Activated T-helper 1 cell treated with Interleukin-2 at 50 U/mL for 16 hours (primary cell): ENCODE results near the gene ANO6.
"Not testable (repeated sequence)": the region's sequence is repeated elsewhere in the genome, so short reads cannot be mapped to it uniquely, and the experiment has no call there.

Experiments
- DNase-seq: peaks from one replicate; pipeline ENCODE4 v3.0.0-alpha.2; 2020; ENCODE audit warnings: low read depth

Gene ANO6

DNA sequence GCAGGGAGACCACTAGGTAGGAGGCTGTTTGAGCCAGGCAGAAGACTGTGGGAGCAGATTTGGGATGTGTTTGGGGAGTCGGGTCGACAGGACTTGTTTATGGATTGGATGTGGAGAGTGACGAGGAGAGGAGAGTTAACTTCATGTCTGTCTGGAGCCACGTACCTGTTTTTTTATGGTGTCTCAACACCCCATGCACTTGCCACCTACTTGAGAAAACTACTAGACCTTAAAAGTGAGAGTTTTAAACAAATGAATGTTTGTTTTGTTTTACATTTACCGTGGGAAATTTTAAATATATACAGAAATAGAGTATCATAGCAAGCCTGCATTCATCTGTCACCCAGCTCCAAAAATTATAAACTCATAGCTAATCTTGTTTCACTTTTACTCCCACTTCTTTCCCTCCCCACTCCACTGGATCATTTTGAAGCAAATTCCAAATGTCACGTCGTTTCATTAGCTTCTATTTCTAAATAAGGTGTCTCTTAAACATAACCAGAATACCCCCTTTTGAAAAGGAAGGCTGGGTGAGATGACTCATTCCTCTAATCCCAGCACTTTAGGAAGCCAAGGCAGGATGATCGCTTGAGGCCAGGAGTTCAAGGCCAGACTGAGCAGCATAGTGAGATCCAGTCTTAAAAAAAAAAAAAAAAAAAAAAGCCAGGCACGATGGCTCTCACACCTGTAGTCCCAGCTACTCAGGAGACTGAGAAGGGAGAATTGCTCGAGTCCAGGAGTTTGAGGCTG, 136.2 kb downstream of the ANO6 start:
- no peak for DNase-seq

DNA sequence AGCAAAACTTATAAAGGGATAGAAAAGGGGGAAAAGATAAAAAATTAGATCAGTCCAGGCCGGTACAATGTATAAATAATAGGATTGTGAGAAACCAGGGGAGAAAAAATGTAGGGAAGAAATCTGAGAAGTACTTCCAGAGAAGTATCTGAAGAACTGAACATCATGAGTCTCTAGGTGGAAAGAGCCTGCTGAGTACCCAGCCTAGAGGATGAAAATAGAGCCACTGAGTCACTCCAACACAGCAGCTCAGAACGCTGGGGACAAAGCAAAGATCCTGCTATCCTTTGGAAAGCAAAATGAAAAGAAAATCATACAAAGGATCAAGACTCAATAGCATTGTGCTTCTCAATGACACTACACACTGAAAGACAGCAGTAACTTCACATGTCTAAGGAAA, 138.0 kb downstream of the ANO6 start:
- DNase-seq, result no peak

- DNase-seq, result no peak
Measured at GRCh38 chr12:45354399-45354798, 138.5 kb downstream of the ANO6 start.

GRCh38 chr12:45355730-45356129, 139.8 kb downstream of the ANO6 start:
- DNase-seq, result no peak

GRCh38 chr12:45356822-45357538, 141.1 kb downstream of the ANO6 start:
- no peak for DNase-seq

DNA sequence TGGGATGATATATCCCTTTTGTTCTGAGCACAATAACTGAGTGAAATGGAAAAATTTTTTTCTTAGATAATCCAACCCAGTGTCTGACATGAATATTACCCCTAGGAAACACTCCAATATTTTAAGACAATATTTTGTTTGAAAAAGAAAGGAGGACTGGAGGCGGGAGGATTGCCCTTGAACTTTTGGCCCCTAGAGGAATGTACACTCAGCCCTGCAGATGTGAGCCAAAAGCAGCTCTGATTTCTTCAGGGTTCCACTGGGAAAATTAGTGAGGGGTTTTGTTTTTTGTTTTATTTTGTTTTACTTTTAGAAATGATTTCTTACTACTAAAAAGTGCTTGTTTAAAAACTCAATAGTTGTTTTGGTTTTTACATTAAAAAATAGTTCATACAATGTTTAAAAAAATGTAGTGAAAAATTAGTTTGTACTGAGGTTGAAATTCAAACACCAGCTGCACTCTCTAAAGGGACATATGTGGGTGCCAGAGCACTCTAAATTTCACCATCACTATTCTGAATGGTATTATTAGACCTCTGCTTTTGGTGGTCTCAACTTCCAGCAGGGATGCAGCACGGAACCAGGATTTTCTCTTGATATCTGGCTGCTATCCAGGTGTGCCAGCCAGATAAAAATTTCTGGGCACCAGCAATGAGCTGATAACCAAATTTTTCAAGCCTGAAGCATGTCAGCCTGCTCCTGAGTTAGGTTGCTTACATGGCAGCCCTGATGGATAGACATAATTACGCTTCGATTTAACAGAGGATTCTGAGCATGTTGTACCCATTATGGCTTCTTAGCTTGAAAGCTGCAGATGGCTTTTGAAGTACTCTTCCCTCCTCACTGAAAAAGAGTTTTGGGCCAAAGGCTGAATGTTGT, 141.9 kb downstream of the ANO6 start:
- DNase-seq, result no peak

DNA sequence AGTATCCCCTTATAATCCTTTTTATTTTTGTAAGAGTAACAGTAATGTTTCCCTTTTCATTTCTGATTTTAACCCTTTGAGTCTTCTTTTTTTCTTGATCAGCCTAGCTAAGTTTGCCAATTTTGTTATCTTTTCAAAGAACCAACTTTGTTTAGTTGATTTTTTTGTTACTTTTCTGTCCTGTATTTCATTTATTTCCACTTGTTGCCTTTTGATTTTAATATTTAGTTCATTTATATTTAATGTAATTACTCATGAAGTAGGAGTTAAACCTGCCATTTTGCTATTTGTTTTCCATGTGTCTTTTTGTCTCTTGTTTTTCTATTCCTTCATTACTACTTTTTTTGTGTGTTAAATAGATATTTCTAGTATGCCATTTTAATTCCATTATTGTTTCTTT, 146.4 kb downstream of the ANO6 start:
- DNase-seq, result no peak

DNA sequence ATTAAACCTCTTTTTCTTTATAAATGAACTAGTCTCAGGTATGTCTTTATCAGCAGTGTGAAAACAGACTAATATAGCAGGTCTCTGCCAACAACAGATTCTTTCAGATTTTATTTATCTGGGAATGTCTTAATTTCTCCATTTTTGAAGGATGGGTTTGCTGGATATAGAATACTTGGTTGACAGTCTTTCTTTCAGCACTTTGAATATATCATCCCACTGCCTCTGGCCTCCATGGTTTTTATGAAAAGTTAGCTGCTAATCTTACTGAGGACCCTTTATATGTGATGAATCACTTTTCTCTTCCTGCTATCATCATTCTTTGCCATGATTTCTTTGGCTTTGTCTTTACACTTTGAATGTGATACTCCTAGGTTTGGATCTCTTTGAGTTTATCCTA, 148.0 kb downstream of the ANO6 start:
- DNase-seq, result no peak

DNA sequence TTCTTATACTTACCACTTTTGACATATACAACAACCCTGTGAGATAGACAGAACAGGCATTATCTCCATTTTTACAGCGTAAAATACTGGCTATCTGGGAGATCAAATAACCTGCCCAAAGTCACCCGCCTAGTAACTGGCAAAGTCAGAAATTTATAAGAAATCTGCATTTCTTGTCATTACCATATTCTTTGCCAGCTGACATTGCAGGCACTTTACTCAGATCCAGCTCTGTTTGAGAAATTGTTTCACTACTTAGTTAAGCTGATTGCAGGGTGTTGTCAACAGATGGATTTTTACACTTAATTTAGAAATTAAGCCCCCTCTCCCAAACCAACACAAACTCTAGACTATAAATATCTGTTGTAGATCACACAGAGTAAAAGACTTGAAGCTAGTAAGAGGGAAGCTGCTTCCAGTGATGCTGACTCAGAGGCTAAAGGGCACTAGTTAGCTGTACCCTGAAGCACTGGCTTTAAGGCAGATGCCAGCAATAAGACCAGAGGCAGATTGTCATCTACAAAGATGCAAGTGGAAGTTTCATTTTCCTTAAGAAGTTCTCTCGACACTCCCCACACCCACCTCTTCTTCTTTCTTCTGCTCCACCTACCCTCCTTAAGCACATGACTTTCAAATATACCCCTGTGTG, 153.1 kb downstream of the ANO6 start:
- DNase-seq, result no peak

DNA sequence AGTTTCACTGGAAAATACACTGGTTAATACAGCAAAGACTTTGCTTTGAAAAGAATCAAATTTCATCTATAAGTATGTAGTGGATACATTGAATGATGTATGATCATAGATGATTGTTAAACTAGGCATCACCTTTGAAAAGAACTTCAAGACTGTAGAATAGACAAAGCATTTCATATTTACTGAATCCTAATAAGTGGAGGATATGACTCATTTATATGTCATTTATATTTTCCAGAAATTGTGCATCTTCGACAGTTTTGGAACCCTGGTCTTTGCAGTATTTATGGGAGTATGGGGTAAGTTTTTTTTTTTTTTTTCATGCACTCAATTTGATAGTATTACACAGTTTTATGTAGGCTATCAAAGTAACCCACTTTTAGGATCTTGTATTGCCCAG, 161.9 kb downstream of the ANO6 start:
- DNase-seq, result no peak

GRCh38 chr12:45379261-45379660, 163.4 kb downstream of the ANO6 start:
- DNase-seq, result no peak

DNA sequence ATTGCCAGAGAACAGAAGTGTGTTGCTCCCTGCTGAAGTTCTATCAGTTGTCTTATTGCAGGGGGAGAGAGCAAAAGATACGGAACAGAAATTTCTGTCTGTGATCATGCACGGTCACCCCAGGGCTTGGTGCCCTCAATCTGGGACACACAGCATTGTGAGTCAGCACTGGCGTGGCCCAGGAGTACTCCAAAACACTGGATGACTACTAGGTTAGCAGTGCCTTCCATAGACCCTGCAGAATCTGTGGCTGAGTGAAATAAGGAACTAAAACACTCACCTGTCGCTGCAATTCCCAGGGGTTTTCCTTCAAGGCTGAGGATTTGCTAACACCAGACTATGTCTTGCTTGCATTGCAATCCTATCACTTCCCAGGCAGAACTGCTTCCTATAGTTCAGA, 165.5 kb downstream of the ANO6 start:
- DNase-seq, result no peak

DNA sequence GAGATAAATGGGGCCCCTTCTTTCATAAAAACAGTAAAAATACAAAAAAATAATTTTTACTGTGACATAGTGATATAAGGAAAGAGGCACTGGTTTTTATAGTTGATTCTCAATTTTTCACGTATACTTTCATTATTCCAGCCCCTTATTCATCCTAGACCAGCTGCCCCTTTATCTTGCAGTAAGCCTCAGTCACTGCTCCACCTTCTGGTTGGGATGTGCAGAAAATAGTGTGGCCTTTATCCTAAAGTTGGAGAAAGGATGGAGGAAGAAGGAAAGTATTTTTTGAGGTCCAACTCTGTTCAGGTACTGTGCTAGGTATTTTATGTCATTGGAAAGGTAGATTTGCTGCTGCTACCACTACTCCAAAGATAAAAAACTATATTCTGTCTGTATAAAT, 172.7 kb downstream of the ANO6 start:
- DNase-seq, result no peak

DNA sequence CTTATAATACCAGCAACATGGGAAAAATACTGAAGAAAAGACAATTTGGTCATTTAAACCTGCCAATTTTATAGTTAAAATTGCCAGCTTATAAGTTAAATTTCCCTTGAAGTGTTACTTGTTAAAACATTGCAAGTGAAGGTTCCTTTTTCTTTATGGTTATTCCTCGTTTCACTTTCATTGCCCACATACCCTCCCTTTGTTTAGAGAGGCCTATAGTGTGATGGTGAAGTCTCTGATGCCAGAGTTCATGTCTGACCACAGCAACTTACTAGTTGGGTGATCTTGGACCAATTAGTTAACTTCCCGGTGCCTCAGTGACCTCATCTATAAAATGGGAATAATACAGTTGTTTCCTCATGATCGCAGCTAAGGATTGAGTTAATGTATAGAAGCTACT, 173.5 kb downstream of the ANO6 start:
- no peak for DNase-seq

DNA sequence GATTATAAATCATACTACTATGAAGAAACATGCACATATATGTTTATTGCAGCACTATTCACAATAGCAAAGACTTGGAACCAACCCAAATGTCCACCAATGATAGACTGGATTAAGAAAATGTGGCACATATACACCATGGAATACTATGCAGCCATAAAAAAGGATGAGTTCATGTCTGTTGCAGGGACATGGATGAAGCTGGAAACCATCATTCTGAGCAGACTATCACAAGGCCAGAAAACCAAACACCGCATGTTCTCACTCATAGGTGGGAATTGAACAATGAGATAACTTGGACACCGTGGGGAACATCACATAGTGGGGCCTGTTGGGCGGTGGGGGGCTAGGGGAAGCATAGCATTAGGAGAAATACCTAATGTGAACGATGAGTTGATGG, 181.6 kb downstream of the ANO6 start:
- DNase-seq, result not testable (repeated sequence)

DNA sequence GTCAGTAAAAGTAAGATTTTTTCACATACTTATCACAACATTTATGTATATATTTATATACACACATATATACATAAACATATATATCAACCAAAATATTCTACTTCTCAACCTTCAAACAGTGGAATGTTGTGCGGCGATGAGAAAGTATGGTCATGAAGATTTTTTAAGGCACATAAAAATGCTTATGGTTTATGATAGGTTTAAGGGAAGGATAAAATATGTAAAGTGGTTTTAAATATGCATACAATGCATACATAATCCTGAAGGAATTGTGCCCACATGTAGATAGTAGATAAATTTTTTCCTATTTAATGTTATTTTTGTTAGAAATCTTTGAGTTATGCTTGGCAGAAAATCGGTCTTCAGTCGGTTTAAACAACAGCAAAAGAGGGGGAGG, 182.7 kb downstream of the ANO6 start:
- DNase-seq, result no peak

DNA sequence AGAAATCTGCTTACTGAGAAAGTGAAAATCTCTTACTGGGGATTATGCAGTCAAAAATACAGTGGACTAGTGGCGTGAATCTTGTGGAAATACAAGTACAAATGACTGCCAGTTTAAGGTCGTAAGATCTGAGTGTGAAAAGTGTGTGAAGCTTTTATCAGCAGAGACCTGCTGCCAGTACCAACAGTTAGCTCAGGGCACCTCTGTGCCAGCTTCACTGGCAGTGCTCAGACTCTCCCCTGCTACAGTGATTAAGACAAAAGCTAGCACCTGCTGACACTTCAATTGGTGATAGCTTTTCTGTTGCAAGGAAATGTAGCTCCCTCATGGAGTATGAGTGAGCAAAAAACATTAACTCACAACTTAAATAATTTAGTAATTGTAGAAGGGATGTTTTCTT, 185.1 kb downstream of the ANO6 start:
- no peak for DNase-seq

- no peak for DNase-seq
Measured at GRCh38 chr12:45402288-45402687, 186.4 kb downstream of the ANO6 start.

GRCh38 chr12:45406988-45407850, 191.3 kb downstream of the ANO6 start:
- no peak for DNase-seq

DNA sequence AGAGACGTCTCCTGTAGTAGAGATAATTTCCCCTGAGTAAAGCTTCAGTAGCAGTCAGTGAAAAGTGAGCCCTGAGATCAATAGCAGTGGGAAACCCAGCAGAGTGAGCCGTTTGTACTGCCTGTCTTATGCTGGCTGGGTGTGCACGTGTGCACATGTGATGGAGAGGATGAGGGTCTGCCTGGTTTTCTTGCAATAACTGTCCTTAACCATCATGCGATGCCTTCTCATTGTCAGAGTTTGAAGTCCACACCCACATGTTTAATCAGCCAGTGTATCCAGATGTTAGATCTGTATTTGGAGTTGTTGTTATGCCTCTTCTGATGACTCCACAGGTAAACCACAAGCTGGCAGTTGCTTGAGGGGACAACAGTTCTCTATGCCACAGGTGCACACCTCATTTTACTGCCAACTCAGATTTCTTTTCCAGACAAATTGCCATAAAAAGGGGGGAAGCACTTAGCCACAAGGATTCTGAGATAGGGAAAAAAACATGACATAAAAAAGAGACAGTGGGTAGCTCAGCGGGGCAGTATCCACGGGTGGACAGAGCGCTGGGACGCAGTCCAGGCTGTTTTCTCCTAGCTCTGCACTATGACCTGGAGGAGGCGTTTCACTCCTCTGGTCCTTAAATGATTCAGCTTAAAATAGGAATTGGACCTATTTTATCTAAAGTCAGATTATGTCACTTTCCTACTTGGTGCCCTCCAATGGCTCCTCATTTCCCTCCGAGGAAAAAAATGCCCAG, 192.3 kb downstream of the ANO6 start:
- DNase-seq, result no peak

DNA sequence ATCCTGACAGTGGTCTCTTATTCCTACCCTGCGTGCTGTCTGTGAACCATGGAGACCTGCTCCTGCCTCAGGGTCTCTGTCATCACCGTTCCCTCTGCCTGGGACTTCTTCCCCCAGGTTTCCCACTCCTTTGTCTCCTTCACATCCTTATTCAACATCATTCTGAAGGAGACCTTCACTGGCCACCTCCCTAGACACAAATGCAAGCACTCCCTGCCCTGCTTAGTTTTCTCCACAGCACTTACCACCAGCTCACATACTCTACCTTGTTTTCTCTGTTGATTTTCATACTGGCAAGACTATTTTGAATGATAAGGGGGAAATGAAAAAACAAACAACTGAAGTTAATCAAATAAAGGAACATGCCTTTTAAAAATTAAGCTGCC, 192.8 kb downstream of the ANO6 start:
- no peak for DNase-seq
